ENCODE measurements around the gene FAM20C. TPM values are rescaled to one million over a fixed set of nuclear protein-coding genes. Genes with fewer than 3 reads are reported as not detected.
A peak's percentile ranks its signal among the peaks of the same experiment; 100 is the strongest.

Gene FAM20C
- total RNA-seq, 2 donors from 2014 or later = 33.5 to 53.5 TPM

GRCh38 chr7:154096-154799 is 38.1 kb upstream of the FAM20C start:
- no peak for DNase-seq
- Histone ChIP-seq H3K4me3 (ENCODE audit: low read length) (no peak overlapping the region), H3K27me3 (ENCODE audit: control insufficient read depth, insufficient read depth, low read length, poor library complexity, severe bottlenecking) (no peaks in the 10 kb centered on the region), H3K4me1 (ENCODE audit: control insufficient read depth, insufficient read depth, low read length) (no peaks in the 10 kb centered on the region), H3K36me3 (ENCODE audit: control insufficient read depth, insufficient read depth, low read length) (no peaks in the 10 kb centered on the region), H3K9me3 (ENCODE audit: control insufficient read depth, low read length) (no peaks in the 10 kb centered on the region), H3K27ac (ENCODE audit: low read depth, low read length) (no peak overlapping the region), H3K9ac (ENCODE audit: extremely low read depth, low read length, poor library complexity, severe bottlenecking) (no peak overlapping the region)
- TF ChIP-seq CTCF (conservative IDR thresholded peaks at IDR 0.05) = no peak
- H3K4me1 Mint-ChIP-seq = peaks cover 21% of the 10 kb centered on the region
- 89 to 90% methylated on average over 16 to 20 of the region's 20 CpGs for WGBS, 2 experiments (ENCODE audit: insufficient coverage in 1 of 2, insufficient read length in 1 of 2)
- H3K4me3 Mint-ChIP-seq = no peak overlapping the region
- peaks cover under 1% of the 10 kb centered on the region for H3K27me3 Mint-ChIP-seq (ENCODE audit: insufficient read depth)
- H3K36me3 Mint-ChIP-seq (ENCODE audit: low read depth) = no peaks in the 10 kb centered on the region
- no peak overlapping the region for H3K27ac Mint-ChIP-seq
- H3K9me3 Mint-ChIP-seq = no peaks in the 10 kb centered on the region

GRCh38 chr7:155469-155900 is 36.9 kb upstream of the FAM20C start:
- Histone ChIP-seq H3K27me3 (ENCODE audit: control insufficient read depth, insufficient read depth, low read length, poor library complexity, severe bottlenecking) (no peaks in the 10 kb centered on the region), H3K4me3 (ENCODE audit: low read length) (no peak overlapping the region), H3K9me3 (ENCODE audit: control insufficient read depth, low read length) (no peaks in the 10 kb centered on the region), H3K4me1 (ENCODE audit: control insufficient read depth, insufficient read depth, low read length) (no peaks in the 10 kb centered on the region), H3K36me3 (ENCODE audit: control insufficient read depth, insufficient read depth, low read length) (no peaks in the 10 kb centered on the region), H3K9ac (ENCODE audit: extremely low read depth, low read length, poor library complexity, severe bottlenecking) (peak overlapping the region; percentile 16), H3K27ac (ENCODE audit: low read depth, low read length) (no peak overlapping the region)
- no peaks in the 10 kb centered on the region for H3K9me3 Mint-ChIP-seq
- peaks cover 2% of the 10 kb centered on the region for H3K27me3 Mint-ChIP-seq (ENCODE audit: insufficient read depth)
- H3K27ac Mint-ChIP-seq = no peak overlapping the region
- no peak for DNase-seq
- H3K4me3 Mint-ChIP-seq = no peak overlapping the region
- WGBS, 2 experiments (ENCODE audit: insufficient coverage in 1 of 2, insufficient read length in 1 of 2) = 81 to 93% methylated on average over 3 of the region's 3 CpGs
- no peaks in the 10 kb centered on the region for H3K36me3 Mint-ChIP-seq (ENCODE audit: low read depth)
- H3K4me1 Mint-ChIP-seq = peaks cover 16% of the 10 kb centered on the region
- TF ChIP-seq CTCF (conservative IDR thresholded peaks at IDR 0.05) = no peak

GRCh38 chr7:156111-157007 is 36.0 kb upstream of the FAM20C start:
- Mint-ChIP-seq H3K27ac (no peak overlapping the region), H3K4me1 (peaks cover 13% of the 10 kb centered on the region), H3K4me3 (no peak overlapping the region), H3K27me3 (ENCODE audit: insufficient read depth) (peaks cover 2% of the 10 kb centered on the region), H3K36me3 (ENCODE audit: low read depth) (no peaks in the 10 kb centered on the region), H3K9me3 (no peaks in the 10 kb centered on the region)
- no peak for TF ChIP-seq CTCF (conservative IDR thresholded peaks at IDR 0.05)
- H3K4me1 ChIP-seq (ENCODE audit: control insufficient read depth, insufficient read depth, low read length) = no peaks in the 10 kb centered on the region
- H3K4me3 ChIP-seq (ENCODE audit: low read length) = no peak overlapping the region
- H3K9me3 ChIP-seq (ENCODE audit: control insufficient read depth, low read length) = no peaks in the 10 kb centered on the region
- H3K27ac ChIP-seq (ENCODE audit: low read depth, low read length) = no peak overlapping the region
- no peak for DNase-seq
- no peaks in the 10 kb centered on the region for H3K27me3 ChIP-seq (ENCODE audit: control insufficient read depth, insufficient read depth, low read length, poor library complexity, severe bottlenecking)
- H3K36me3 ChIP-seq (ENCODE audit: control insufficient read depth, insufficient read depth, low read length) = no peaks in the 10 kb centered on the region
- no peak overlapping the region for H3K9ac ChIP-seq (ENCODE audit: extremely low read depth, low read length, poor library complexity, severe bottlenecking)
- WGBS, 2 experiments (ENCODE audit: insufficient coverage in 1 of 2, insufficient read length in 1 of 2) = 86 to 88% methylated on average over 25 to 31 of the region's 31 CpGs

All from endodermal cell (in vitro differentiated cells).